GM21825 (cell line): Measurements from ENCODE around the gene DDR2.

Experiments
- ATAC-seq: cut with Tn5 transposase; IDR thresholded peaks from one replicate; pipeline ENCODE4 v1.9.1; 2021; ENCODE audit warnings: mild to moderate bottlenecking, moderate library complexity; ENCODE audit not compliant: unreplicated experiment

Gene DDR2

DNA sequence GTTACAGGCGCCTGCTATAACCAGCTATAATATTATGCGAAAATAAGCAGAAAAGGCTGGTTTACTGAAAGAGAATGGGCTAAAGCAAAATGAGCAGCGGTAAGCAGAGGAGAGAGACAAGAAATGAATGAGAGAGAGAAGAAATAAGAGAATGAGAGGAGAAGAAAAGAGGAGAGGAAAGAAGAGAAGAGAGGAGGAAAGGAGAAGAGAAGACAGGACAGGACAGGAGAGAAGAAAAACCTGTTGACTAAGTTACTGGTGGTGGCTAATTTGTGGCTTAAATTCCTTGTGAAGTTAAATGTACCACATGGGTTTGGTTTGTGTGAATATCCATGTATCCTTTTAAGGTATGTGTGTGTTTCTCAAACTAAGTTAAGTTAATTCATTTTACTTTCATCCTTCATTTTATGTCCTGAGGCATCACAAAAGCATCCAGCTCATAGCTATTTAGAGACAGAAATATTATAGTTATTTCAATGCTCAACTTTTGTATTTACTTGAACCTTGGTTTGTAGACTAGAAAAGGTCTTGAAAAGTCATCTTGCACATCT is 3.1 kb upstream of the DDR2 start:
- no peak for ATAC-seq

DNA sequence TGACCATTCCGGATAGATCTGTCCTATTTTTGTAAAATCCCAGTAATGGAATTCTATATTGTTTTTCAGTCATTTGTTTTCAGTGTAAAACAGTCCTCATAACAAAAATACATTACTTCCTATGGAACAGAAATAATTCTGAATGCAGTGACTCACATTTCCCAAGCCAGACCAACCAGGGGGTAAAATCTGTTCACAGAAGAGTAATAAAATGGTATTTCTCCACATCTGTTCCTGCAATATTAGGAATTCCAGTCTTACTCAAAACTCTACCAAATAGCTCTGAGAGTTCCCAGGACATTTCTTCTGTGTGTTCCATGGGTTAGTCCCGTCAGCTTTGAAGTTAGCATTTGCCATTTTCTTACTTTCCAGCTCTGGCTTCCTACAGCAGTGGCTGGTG is 2.6 kb upstream of the DDR2 start:
- no peak for ATAC-seq

DNA sequence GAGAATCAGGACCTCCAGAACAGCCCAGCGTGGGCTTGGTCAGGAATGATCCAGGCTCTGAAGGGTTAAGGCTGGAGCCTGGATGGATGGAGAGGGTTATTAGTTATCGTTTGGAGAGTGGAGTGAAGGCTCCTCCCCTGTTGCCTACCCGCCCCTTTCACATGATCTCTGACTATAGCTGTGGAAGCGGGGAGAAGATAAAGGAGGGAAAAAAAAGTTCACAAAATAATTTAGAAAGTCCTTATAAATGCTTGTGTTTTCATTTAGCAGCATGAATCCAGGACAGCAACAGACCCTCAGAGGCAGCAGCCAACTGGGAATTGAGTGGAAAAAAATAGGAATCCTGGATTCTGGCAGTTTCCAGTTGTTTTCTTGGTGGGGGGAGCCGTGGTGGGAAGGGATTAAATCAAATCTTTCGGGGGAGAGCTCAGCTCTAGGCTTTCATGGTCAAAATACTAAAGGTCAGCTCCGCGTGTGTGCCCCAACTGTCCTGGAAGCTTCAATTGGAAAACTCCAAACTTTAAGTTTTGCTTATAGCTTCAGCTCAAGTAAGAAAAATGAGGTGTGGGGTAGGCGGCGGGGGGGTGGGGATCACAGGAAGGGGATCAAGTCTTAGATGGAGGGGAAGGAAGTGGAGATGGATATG is 595 bp upstream of the DDR2 start:
- no peak for ATAC-seq

DNA sequence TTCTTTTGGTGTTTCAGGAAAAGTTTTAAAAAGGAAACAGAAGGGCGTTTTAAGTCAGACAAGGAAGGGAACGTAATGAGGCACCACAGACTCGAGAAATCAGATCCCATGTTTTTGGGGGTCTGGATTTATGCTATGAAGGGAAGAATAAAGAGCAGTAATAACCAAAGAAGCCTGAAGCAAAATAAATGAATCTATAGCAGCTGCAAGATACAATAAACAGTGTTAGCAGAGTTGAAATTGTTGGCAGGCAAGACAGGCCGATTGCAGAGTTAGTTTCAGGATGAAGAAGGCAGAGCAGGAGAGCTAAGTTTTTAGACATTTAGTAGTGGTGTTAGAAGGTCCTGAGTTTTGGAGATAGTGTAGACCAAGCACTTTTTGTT is 425 bp downstream of the DDR2 start:
- ATAC-seq, result no peak

DNA sequence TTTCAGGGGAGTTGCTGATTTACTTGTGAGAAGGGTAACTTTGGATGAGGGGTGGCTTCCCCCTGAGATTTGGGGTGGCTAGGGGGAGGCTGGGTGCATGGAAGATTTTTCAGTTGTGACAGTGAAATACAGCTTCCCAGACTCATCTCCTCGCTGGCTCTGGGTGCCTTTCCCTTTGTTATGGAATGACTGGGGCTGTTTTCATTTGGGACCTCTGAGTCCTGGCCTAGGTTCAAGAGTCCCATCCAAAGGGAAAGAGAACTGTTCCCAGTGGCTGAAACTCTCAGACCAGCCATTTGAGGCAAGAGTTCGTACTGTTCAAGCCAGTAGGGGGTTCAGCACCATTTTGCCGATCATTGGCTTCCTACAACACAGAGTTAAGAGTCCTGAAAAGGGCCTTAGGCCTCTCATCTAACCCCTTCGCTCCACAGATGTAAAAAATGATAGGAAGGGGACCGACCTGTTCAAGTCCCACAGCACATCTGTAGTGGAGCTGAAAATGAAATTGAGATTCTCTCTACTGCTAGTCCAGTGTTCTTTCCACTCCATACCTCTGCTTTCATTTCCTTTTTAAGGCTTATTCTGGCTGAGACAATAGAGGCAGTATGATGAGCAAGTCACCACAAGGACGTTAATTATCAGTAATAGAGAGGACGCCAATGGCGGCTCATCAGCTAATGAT is 958 bp downstream of the DDR2 start:
- ATAC-seq, result no peak

DNA sequence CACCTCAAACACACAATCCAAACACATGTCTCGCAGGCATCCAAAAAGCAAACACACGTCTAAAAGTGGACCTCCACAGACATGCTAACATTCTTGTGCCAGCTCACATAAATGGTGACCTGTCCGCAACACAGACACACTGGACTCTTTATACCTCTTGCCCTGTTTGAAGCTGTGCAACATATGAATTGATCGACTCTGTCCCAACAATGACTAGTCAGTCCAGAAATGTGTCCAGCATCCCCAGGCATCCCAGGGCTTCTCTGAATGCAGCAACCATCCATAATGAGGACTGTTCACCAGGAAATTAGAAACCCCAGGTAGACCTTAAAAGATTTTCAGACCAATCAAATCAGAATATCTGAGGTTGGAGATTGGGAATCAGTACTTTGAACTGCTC is 3.2 kb downstream of the DDR2 start:
- no peak for ATAC-seq

DNA sequence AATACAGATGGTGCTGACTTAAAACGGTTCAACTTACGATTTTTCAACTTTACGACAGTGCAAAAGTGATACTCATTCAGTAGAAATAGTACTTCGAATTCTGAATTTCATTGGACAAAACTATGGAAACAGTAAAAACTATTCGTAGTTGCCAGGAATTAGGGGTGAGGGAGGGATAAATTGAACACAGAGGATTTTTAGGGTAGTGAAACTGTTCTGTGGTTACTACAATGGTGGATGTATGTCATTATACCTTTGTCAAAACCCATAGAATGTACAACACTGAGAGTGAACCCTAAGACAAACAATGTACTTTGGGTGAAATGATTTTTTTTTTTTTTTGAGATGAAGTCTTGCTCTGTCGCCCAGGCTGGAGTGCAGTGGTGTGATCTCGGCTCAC is 7.5 kb downstream of the DDR2 start:
- ATAC-seq, result no peak

DNA sequence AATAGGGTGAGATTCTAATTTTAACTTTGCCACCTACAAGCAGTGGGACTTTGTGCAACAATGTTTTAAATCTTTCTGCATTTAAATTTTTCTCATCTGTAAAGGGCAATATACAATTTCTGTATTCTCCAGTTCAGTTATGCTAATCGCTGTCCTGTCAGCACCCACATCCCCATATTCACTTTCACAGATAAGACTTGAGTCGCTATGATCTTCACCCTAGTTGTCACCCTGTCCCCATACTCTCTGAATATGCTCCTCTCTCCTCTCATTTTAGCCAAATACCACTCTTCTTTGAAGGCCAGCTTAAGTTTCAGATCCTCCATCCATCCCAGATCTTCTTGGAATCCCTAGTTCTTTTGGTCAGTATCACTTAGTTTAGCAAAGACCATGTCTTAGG is 8.8 kb downstream of the DDR2 start:
- no peak for ATAC-seq

DNA sequence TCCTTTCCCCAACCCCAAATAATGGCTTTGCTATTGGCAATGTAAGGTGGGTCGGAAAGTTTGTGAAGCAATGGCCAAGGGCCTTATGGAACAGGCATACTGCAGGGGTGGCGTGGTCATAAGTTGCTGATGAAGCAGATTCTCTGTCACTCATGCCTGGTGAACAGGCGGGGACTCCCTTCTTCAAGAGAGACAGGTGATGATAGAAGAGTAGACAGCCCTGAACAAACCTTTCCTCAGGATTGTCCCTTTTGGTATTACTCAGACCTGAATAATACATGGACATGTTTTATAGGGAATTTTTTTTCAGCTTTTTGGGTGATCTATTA is 12.7 kb downstream of the DDR2 start:
- ATAC-seq, result no peak

DNA sequence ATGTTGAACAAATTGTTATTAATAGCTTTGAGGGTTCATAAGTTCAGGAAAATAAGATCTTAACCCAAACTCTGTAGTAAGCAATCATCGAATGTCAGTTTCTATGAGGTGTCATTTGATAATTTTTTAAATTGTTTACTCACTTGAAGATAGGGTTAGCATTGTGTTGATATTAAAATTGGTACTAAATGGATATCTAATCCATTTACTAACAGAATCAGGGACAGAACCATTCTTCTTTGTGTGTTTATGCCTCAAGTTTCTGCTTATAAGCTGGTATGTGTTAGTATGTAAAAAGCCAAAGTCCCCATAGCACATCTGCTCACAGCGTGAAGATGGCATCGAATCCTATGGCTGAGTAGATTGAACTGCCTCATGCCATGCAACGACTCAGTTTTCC is 13.4 kb downstream of the DDR2 start:
- ATAC-seq, result no peak

DNA sequence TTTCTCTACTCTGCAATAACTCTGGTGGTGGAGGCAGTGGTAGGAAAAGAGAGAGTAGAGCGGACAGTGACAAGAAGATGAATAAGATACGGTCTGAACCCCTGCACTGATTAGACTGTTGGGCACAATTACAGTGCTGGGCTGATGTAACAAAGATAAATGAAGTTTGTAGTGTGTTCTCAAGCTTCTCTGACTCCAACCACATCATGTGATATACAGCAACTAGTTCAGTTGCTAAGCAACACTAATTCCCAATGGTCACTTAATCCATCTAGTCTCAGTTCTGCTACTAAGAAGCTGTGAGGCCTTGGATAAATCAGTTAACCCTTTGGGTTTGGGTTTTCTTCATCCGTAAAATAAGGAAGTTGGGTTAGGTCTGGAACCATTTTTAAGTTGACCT is 17.3 kb downstream of the DDR2 start:
- no peak for ATAC-seq

DNA sequence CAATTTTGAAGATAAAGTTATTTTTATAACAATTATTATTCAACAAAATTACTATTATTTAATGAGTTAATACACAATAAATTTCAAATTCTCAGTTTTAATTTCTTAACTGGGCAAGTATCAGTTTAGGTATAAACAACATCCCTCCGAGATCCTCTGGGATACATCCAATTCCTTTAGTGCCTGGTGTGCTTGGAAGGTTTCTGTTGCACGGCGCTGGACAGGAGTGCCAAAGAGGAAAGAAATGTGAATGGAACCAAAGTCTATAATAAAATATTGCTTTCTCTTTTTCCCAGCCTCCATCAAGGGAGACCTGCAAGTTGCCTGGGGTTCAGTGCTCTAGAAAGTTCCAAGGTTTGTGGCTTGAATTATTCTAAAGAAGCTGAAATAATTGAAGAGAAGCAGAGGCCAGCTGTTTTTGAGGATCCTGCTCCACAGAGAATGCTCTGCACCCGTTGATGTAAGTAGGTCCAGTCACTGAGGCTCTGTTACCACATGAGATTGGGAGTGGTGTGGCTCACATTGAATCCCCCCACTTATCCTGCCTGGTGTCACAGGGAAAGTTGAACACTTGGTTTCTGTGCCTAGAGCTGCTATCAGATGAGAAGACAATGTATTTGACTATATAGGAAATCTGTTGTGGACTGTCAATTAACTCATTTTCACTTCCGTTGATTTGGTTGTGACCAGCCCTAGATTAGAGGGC is 22.8 kb downstream of the DDR2 start:
- no peak for ATAC-seq

DNA sequence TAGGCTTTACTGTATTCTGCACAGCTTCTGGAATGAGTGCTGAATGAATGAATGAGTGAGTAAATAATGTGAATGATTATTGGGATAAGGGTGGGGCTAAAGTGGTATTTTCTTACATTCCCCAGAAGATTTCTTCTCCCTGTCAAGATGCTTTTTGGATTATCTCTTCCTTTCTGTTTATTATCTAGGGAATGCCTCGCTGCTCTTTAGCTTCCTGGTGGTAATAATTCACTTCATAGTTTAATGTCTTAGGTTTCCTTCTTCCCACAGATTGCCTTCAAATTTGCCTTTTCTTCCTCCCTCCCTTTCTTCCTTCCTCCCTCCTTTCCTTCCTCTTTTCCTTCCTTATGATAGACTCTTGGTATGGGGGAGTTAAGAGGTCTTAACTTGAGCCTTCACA is 24.0 kb downstream of the DDR2 start:
- no peak for ATAC-seq

DNA sequence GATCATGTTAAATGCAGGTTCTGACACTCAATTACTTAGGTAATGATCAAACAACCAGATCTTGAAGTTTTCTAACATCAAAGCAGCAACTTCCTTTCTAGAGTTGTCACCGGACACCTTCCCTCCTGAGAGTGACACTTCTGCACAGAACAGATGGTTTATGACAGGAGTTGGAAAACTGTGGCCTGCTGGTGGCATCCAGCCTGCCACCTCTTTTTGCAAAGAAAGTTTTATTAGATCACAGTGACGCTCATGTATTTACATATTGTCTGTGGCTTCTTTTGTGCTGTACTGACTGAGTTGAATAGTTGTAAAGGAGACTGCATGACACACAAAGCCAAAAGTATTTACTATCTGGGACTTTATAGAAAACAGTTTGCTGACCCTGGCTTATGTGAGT is 28.3 kb downstream of the DDR2 start:
- no peak for ATAC-seq

DNA sequence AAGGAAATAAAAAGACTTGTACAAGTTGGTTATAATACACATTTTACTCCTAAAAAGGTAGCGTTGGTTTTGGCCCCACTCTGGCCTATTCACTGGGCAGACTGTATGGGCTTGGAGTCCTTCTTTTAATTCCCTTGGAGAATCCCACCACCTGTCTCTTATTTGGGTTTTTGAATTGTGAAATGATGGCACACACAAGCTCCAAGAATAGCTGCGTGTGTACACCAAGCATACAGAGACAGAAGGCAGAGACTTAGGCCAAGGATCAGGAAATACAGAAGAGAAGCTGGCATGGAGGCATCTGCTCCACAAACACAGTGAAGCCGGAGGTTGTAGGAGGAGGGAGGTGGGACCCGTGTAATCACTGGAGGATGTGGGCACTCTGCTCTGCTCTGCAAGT is 29.1 kb downstream of the DDR2 start:
- no peak for ATAC-seq

DNA sequence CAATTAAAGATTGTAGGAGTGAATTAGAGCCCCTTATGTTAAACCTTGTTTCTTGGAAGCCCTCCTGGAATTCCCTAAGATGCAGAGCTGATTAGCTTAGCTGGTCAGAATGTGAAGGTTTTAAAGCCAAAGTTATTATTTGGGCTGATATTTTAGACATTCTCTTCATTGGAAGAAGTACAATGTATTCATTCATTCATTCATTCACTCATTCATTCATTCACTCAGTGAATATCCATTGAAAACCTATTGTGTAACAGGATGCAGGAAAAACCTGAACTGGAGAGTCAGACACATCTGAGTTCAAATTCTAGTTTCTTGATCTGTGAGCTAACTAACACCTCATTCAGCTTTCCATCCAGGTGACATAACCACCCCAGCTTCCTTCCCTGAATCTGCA is 29.7 kb downstream of the DDR2 start:
- no peak for ATAC-seq

DNA sequence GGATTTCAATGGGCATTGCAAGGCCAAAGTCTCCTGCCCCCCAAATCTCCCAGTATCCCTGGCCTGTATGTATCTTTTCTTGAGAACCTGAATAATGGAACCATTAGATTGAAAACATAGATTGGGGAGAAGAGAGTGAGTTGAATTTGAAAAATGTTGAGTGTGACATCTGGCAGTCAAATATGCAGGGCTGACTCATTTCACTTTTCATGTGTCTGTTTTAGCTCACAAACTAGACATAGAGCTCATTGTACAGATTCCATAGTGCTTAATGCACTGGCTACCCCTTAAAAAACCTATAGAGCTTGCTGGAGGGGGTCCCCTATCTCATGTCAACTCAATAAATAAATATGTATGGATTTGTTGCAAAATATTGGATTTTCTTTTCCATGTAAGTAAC is 30.8 kb downstream of the DDR2 start:
- ATAC-seq, result no peak

DNA sequence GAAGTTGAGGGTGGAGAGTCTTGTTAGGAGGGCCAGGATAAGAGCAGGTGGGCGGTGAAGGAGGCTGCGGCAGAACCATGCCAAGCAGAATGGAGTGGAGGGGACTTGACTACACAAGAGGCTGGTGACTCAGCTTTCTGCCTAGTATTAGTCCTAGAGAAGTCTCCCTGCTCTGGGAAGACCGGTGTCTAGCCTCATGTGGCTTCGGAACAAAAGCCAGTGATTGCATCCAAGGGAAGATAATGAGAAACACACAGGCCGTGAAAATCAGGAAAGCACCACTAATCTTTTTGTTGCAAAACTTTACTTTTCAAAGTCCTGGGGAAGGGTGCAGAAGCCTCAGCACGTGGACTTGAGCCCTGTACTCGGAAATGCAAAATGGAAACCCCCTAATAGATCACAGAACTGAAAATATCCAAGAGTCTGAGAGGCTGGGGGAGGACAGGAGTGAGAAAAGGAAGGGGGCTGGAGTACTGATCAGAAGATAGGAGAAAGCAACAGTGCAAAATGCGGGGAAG is 31.4 kb downstream of the DDR2 start:
- no peak for ATAC-seq

DNA sequence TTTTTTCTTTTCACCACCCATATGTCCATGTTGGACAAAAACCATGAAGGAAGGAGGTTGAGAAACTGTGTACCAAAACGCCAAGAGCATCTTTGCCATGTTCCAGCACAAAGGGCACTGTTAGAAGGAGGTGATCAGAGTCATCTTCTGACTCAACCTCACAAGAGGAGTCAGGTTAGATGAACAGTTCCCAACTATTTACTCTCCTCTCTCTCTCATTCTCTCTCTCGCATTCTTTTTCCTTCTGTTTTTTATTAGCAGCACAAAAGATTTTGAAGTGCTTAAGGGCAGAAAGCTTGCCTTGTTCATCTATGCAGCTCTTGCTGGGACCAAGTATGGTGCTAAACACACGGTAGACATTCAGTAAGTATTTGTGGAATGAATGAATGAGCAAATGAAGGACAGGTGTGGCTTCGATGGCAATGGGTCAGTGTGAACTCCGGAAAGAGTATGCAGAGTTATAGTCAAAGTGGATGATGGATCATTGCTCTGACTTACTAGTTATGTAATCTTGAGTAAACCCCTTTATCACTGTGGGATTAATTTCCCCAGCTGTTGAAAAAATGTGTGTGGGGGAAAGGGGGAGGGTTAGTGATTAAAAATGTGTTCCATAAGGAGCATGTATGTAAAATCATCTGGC is 33.9 kb downstream of the DDR2 start:
- ATAC-seq, result no peak

DNA sequence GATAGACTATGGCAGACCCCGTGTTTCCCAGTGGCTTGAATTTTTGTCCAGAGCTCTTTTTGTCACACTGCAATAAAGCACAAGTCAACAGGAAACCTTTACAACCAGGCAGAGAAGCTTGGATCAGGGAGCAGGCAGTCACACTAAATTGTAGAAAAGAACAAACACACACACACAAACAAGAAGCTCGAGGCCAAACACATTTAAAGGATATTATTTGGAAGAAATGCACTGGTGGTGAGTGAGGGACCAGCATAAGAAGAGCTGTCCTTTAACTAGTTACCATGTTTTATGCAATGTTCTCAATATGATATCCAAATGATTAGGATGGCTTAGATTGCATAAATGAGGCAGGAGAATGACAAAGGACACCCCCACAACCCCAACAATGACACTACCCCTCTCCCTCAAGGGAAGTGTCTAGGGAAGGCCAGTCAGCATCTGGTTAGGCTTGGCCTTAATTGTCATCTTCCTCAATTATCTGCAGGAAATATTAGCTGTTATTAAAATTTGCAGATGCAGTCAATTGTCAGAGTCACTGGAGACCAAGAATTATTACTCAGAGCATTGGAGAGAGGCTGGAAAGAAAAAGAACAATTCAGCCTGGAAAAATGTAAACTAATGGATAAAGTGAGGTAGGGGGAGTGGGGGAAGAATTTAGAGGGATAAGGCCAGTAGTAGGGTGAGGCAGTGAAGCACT is 35.3 kb downstream of the DDR2 start:
- no peak for ATAC-seq
